HFF-Myc (cell line): ENCODE results near the gene FAM53B.

ENCODE experiments used
- DNase-seq: peaks from one replicate; pipeline ENCODE4 v3.0.0-alpha.2; 2011; ENCODE audit warnings: low read depth; ENCODE audit errors: extremely low read depth
- H3K4me3 ChIP-seq: replicated peaks from 2 replicates; pipeline ENCODE4 v1.5.1; 2011; ENCODE audit warnings: low read depth, mild to moderate bottlenecking, control low read depth, low read length
- TF ChIP-seq, protein P1 (sequence below): IDR thresholded peaks from 2 replicates; pipeline ENCODE4 v1.5.1; 2012; ENCODE audit warnings: mild to moderate bottlenecking, low read depth, low read length, control low read depth; ENCODE audit errors: missing control alignments

FAM53B gene

DNA sequence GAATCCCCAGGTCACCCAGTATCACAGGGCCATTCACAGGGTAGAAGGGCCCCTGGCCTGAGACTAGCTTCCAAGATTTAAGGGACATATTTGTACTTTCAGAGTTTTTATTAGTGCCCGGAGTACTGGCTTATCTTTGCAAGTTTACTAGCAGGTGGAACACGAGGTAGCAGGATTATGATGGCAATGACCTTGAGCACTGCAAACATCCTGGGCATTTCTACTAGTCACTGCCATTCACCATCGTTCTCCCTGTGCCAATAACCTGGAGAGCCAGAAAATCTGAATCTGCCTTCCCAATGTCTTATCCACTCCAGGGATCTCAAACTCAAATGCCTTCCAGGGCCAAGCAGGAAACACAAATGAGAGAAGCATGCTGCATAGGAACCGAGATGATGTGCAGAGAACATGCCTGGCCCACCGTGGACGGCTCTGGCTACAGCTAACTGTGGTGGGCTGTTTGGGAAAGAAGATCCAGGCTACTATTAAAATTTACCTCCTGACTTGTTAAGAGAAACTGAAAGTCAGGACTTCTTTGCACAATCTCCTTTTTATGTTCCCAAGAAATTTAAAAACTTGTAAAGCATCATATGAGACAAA, 16.7 kb downstream of the FAM53B start:
- no peak overlapping the region for H3K4me3 ChIP-seq
- TF ChIP-seq, protein P1, sequence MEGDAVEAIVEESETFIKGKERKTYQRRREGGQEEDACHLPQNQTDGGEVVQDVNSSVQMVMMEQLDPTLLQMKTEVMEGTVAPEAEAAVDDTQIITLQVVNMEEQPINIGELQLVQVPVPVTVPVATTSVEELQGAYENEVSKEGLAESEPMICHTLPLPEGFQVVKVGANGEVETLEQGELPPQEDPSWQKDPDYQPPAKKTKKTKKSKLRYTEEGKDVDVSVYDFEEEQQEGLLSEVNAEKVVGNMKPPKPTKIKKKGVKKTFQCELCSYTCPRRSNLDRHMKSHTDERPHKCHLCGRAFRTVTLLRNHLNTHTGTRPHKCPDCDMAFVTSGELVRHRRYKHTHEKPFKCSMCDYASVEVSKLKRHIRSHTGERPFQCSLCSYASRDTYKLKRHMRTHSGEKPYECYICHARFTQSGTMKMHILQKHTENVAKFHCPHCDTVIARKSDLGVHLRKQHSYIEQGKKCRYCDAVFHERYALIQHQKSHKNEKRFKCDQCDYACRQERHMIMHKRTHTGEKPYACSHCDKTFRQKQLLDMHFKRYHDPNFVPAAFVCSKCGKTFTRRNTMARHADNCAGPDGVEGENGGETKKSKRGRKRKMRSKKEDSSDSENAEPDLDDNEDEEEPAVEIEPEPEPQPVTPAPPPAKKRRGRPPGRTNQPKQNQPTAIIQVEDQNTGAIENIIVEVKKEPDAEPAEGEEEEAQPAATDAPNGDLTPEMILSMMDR = no peak
- DNase-seq = no peak

DNA sequence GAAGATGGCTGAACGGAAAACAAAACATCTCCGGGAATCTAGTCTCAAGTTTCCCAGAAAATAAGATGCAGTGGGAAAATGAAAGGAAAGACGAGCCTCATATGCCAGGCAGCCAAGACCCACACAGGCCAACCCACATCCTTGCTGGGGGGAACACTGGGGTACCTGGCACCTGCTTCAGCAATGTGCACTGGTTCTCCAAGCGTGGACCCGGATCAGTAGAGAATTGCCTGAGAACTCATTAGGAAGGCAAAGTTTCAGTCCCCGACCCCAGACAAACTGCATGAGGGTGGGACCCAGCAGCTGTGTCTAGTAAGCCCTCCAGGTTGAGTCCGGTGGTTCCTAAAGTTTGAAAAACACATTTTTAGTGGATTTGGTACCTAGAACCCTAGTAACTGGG, 18.4 kb downstream of the FAM53B start:
- no peak for DNase-seq
- TF ChIP-seq, protein P1 = no peak
- H3K4me3 ChIP-seq = no peak overlapping the region

DNA sequence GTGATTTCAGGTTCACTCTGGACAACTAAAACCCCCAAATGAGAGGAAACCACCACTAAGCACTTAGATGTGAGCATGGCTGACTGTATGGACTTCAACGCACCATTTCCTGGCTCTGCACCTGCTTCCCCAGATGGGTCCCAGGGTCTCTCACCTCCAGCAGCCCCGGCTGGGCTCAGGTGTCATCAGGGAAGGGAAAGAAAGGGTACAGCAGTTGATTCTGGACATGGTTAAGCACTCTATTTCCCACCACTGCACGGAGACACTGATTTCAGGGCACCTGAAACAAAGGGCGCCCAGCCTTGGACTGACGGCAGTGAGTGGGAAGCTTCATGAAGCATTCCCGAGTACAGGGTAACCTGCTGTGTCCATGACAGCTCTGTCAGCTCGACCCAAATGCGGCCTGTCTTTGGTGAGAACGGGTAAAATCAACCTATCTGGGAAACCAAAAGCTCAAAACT, 19.0 kb downstream of the FAM53B start:
- DNase-seq = no peak
- no peak overlapping the region for H3K4me3 ChIP-seq

DNA sequence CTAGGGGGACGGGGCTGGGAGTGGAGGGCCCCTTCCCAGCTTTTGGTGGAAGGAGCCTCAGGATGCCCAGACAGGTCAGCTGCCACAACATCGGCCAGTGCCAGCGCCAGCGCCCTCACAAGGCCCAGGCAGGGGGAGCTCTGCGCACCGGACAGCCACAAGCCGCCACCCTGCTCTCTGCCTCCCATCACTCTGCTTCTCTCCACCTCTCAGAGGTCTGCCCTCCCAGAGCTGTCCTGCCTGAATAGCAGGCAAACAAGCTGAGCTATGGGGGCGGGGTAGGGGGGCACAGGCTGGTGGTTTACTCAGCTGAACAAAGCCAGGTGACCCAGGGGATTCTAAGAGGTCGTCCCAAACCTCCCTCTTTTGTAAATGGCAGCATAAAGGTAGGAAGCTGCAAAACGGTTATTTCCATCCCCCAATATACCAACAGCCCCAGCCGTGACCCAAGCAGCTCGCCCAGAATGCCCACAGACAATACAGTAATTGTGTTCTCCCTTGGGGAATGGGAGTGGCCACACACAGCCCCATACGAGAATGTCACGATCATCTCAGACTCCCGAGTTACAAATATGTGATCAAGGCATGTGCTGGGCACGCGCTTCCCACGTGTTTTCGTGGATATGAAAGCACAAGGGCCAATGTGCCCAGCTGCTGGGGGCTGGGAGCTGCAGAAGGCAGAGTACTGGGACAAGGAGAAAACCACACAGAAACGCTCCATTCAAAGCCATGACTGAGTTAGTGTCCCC, 19.7 kb downstream of the FAM53B start:
- TF ChIP-seq, protein P1 = no peak
- no peak for DNase-seq
- no peak overlapping the region for H3K4me3 ChIP-seq

More for the DNA sequence above, 19.0 kb downstream of the FAM53B start:
- TF ChIP-seq, protein P1 = no peak

DNA sequence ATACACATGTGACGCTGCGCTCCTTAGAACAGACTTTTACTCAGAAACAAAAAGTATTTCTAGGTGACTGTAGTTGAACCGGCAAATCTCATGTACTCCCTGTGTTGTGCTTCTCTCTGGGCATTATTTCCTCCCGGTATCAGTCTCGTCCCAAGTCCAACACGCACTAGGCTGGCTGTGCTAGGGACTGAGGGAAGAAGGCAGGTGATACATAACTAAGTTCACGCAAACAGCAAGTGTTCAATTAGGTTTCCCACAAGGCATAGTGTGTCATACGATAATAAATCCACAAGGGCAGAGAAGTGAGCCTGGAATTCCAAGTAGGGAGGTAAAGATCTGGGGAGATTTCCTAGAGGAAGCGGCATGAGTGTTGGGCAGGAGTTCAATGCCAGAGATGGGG, 20.4 kb downstream of the FAM53B start:
- no peak for DNase-seq
- TF ChIP-seq, protein P1 = no peak
- no peak overlapping the region for H3K4me3 ChIP-seq

DNA sequence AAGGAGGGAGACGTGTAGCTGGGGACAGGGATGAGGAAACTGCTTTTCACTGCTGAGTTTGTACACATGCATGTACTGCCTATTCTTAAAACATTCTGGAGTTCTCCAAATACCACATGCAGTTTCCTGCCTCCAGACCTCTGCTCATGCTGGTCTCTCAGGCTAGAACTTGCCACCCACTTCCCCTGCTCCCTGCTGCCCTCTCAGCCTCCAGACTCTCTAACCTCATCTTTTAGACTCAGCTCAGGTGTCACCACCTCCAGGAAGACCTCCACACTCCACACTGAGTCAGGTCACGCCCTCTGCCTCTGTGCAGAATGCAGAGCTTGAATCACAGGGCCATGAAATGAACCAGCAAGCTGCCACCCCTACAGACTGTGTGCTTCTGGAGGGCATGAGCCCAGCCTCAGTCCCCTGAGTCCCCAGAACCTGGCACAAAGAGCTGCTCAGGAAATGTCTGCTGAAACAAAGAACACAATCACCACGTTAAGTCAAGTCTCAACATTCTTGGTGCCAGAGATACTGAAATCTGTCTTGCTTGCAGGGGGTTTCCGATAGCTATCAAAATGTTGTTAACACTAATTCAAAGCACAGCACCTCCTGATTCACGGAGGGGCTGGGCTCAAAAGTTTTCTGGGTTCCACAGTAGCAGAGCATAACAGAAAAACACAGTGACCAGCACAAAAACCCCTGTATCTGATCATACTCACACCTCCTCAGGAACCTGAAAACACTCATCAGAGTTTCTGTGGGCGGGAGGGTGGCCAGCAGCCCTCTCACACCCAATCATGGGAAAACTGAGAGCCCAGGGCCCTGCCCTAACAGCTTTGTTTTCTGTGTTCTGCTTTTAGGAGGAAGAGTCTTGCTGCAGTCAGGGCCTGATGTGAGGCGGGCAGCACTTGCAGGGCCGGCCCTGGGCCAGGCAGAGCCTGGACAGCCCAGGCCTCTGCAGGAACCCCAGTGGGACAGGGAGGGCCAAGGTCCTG, 21.1 kb downstream of the FAM53B start:
- DNase-seq = no peak
- TF ChIP-seq, protein P1 = no peak
- no peak overlapping the region for H3K4me3 ChIP-seq
